NCI-H2227 (cell line): ENCODE data around the gene SYNC.

Source experiments
- DNase-seq: peaks from one replicate; lab custom pipeline; 2025; ENCODE audit not compliant: unreplicated experiment; lab: John Stamatoyannopoulos, UW

Gene SYNC

DNA sequence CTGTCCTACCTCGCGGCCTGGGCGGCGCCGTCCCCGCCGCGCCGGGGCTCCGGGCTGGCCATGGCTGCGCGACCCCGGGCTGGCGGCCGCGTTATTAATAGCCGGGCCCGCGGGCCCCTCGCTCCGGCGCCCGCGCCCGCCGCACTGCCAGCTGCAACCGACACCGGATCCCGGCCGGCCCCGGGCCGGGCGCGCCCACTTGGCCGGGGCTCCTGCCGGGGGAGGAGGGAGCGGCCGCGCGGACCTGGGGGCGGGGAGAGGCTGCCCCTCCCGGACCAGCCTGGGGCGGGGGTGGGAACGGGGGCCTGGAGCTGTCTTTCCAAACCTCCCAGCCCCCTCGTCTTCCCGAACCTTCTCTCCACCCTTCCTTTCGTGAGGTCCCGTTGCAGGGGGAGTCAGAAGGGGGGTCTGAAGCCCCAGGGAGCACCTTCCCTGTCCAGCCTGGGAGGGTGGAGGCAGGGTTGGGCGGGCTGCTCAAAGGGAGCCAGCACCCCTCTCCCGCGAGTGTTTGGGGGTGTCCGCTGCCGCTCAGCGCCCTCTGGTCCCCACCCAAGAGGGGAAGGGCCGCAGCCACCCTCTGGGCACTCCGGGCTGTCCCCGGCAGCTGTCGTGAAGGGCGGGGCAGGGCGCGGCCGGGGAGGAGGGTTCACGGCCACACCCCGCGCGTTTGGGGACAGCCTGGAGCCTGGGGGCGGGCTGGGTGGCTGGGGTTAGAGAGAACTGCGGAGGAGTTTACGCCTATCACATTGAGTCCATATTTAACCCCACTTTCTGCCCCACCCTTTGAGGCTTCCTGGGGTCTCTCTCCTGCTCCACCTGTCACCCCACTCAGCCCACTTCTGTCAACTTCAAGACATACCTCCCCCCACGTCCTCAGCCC, at the start of gene SYNC:
Gene SYNC (minus strand): TSS at position 172 of the 880 bp plus-strand sequence. CDS start 110 bp downstream, at position 62.
- DNase-seq = peak; percentile 20

DNA sequence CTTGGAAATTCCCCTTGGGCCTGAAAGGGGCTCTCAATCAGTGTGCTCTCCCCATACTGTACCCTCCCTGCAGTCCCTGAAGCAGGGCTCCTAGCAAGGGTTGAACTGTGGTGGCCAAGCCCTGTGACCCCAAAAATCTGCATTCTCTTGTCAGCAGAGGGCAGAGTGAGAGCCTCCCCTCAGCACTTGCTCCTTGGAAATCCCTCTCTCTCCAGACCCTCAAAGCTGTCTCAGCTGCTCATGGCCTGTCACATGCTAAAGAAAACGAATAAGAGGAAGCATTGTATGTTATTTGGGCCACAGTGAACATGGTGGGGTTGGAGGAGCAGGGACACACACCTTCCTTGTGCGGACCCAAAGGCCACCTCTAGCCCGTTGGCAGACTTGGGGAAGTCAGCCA, 47.2 kb upstream of the SYNC start:
- no peak for DNase-seq

- no peak for DNase-seq
Measured at GRCh38 chr1:32749332-32749731, 46.8 kb upstream of the SYNC start.

- DNase-seq = no peak
Measured at GRCh38 chr1:32748926-32749325, 46.4 kb upstream of the SYNC start.

GRCh38 chr1:32748348-32748747, 45.8 kb upstream of the SYNC start:
- DNase-seq = no peak

DNA sequence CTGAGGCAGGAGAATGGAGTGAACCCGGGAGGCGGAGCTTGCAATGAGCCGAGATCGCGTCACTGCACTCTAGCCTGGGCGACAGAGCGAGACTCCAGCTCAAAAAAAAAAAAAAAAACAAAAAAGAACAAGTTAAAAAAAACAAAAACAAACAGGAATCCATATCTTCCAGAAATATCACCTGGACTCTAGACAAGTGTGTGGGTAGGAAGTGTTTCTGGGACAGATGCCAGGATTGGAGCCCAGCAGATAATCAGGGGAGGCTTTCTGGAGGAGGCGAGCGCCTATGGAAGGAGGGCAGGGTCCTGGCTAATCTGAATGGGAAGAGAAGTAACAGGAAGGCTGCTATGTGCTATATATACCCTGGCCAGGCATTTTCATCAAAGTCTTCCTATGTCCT, 43.6 kb upstream of the SYNC start:
- no peak for DNase-seq

GRCh38 chr1:32744071-32744425, 41.5 kb upstream of the SYNC start:
- DNase-seq = no peak

GRCh38 chr1:32743380-32744070, 41.0 kb upstream of the SYNC start:
- DNase-seq = no peak

DNA sequence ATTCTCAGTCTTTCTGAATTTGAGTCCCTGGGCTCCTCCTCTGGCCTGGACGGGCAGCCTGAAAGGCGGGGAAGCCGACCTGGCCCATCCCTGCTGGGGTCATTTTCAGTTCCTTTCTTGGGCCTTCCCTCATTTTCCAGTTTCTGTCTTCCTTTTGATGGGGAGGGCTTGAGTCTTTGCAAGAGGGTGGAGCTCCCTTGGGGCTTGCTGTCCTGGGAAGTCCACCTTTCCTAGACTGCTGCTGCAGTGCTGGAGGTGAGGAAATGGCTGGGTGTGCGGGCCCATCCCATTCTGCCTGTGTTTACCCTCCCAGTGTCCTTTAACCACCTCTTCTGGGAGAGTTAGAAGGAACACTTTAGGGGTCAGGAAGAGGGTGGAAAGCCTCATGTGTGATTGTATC, 40.4 kb upstream of the SYNC start:
- no peak for DNase-seq

- DNase-seq = no peak
Measured at GRCh38 chr1:32742199-32742947, 39.8 kb upstream of the SYNC start.

DNA sequence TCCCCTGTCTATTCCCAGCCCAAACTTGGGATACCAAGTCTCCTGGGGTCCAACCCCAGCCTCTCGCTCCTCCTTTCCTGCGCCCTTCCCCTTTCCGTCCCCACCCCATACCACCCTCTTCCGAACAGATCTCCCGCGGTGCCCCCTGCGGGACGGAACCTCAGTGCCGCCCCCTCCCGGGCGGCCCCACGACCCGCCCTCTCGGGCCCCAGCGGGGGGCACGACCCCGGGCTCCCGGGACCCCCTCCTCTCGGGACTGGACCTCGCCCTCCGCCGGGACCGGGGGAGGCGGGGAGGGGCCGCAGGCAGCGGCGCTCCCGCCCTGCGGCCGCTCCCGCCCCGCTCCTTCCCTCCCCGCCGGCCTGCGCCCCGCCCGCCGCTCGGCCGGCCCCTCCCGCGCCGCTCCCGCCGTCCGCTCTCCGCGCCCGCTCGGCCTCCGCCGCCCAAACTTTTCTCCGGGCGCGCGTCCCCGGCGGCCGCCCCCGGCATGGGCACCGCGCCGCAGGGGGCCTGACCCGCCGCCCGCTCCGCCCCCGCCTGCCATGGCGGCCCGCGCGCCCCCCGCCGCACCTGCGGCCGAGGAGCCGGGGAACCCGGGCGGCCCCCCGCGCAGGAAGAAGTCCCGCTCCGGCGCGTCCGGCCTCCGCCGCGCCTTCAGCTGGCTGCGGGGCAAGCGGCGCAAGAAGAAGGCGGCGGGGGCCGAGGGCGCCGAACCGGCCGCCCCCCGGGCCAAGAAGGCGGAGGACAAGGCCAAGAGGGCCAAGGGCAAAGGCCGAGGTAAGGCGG, 39.0 kb upstream of the SYNC start:
- DNase-seq = peak; percentile 43

GRCh38 chr1:32741059-32741412, 38.5 kb upstream of the SYNC start:
- no peak for DNase-seq

- no peak for DNase-seq
Measured at GRCh38 chr1:32736812-32737791, 34.5 kb upstream of the SYNC start.

GRCh38 chr1:32733582-32734321, 31.2 kb upstream of the SYNC start:
- peak; percentile 36 for DNase-seq

GRCh38 chr1:32729254-32730046, 26.9 kb upstream of the SYNC start:
- DNase-seq = no peak

GRCh38 chr1:32728413-32729077, 26.0 kb upstream of the SYNC start:
- DNase-seq = no peak

DNA sequence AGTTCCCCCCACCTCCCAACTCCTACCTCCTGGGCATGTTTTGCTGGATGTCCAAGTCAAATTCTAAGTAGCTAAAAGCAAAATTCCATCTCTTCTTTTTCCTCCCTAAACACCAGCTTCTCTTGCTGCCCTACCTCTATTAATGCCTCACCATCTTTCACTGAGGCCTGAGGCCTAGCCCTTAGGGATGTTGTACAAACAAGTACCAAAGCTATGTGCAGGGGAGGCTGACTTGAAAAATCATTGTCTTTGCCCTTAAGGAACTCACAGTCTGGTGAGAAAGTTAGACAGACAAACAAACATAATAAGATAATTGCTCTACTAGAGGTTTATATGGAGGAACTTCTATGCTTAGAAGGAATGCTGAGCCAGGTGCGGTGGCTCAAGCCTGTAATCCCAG, 25.3 kb upstream of the SYNC start:
- DNase-seq = no peak

DNA sequence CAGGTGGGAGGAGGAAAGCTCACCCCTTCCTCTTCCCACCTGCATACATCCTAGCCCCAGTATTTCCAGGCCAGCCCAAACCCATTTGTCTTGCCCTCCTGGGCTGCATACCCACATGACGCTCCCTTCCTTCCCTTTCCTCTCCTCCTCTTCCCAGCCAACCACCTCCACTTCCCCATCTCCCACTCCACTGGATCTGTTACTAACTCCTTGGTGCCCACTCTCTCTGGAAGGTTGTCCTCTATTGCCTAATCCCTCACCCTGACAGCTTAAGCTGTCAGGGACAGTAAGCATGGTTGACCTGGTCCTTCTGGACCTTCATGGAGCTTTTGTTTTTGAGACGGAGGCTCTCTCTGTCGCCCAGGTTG, 23.0 kb upstream of the SYNC start:
- no peak for DNase-seq
